Measurements from ENCODE around the gene CCDC170. TPM values are rescaled to one million over a fixed set of nuclear protein-coding genes. Genes with fewer than 3 reads are reported as not detected.

The CCDC170 gene
- total and polyA plus RNA-seq, 2 of the 8 experiments (the other 6 are each of a cell fraction or from before 2014, with no cell fraction given): 0.06 to 0.09 TPM

DNA sequence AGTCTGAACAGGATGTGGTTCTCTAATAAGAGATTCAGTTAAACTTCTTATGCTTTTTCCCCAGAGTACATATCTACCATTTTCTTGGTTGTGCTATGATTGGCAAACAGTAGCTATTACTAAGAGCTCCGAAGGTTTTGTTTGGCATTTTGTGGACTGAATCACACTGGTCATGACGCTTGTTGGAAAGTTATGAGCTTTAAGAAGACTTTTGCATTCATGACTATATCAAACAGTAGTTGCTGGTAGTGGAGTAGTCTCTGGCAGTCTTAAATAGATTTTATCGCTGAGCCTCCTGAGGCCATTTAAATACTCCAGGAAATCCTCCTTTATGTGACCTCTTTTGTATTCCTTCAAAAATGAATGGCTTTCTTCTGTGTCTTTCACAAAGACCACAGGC, 40.8 kb downstream of the CCDC170 start:
- CTCF ChIA-PET (ENCODE audit: partially characterized antibody): no interaction called here
- Histone ChIP-seq H3K14ac (ENCODE audit: insufficient read length) (no peak overlapping the region), H3K9me3 (ENCODE audit: insufficient read depth in 2 of 2, low read depth in 1 of 2, low read length in 1 of 2) (peaks cover 5% of the 10 kb centered on the region in 2 experiments; a peak in 3 of 4 replicates), H3K27me3 (replicated peaks in 1 of 4; ENCODE audit: control insufficient read depth in 3 of 4, extremely low read depth in 1 of 4, insufficient read depth in 3 of 4, low read length in 3 of 4) (no peaks in the 10 kb centered on the region), H3K4me3 (ENCODE audit: extremely low read depth in 1 of 4, insufficient read depth in 2 of 4, low read depth in 3 of 4, low read length in 4 of 4) (no peak overlapping the region), H3K23ac (ENCODE audit: insufficient read length) (no peak overlapping the region), H2BK15ac (ENCODE audit: low read length) (no peak overlapping the region), H2AK5ac (ENCODE audit: low read depth, low read length) (no peak overlapping the region), H3K18ac (ENCODE audit: extremely low read depth, low read length) (no peak overlapping the region), H4K8ac (ENCODE audit: extremely low read depth, insufficient read depth, low read length) (no peak overlapping the region), H2BK120ac (replicated peaks; ENCODE audit: low read depth, low read length) (no peak overlapping the region), H4K91ac (replicated peaks; ENCODE audit: insufficient read length, low read length) (no peak overlapping the region), H3K9ac (replicated peaks in 1 of 4; ENCODE audit: extremely low read depth in 1 of 4, low read depth in 3 of 4, low read length in 3 of 4) (no peak overlapping the region), H3K4me2 (ENCODE audit: insufficient read depth in 1 of 2, low read depth in 2 of 2, low read length in 2 of 2) (no peak overlapping the region), H2BK20ac (ENCODE audit: low read length) (no peak overlapping the region), H3K4me1 (replicated peaks in 1 of 4; ENCODE audit: control insufficient read depth in 3 of 4, insufficient read depth in 4 of 4, low read length in 3 of 4) (no peaks in the 10 kb centered on the region), H4K20me1 (replicated peaks in 1 of 2; ENCODE audit: control insufficient read depth in 1 of 2, insufficient read depth in 2 of 2, low read length in 2 of 2) (no peaks in the 10 kb centered on the region), H3K36me3 (ENCODE audit: control insufficient read depth in 2 of 4, insufficient read depth in 4 of 4, low read length in 3 of 4) (no peaks in the 10 kb centered on the region), H3K56ac (replicated peaks; ENCODE audit: insufficient read length, low read depth, low read length) (no peak overlapping the region), H3K79me1 (ENCODE audit: low read depth, low read length) (no peaks in the 10 kb centered on the region), H3K27ac (ENCODE audit: low read depth, low read length) (no peak overlapping the region), H3K23me2 (ENCODE audit: low read depth, low read length) (no peaks in the 10 kb centered on the region), H3K4ac (replicated peaks; ENCODE audit: insufficient read length, low read depth, low read length) (no peak overlapping the region), H4K5ac (ENCODE audit: insufficient read length, low read depth, low read length) (no peak overlapping the region), H2BK12ac (ENCODE audit: low read depth, low read length) (no peak overlapping the region), H2BK5ac (ENCODE audit: low read depth, low read length) (no peak overlapping the region), H3K79me2 (ENCODE audit: control insufficient read depth in 1 of 2, insufficient read depth in 2 of 2, low read length in 2 of 2) (no peaks in the 10 kb centered on the region), H2AFZ (ENCODE audit: low read length) (no peak overlapping the region)
- 87% methylated on average over 3 of the region's 3 CpGs; no CpG with 5 or more reads in 1 of the 2 experiments for WGBS, 2 experiments (ENCODE audit: extremely low coverage in 1 of 2, insufficient coverage in 1 of 2, insufficient read length in 1 of 2, insufficient replicate concordance in 2 of 2, low coverage in 1 of 2, low lambda C conversion rate in 2 of 2, missing lambda C conversion rate in 1 of 2)
- DNase-seq (ENCODE audit: low read depth in 1 of 2, low spot score in 2 of 2) (no peak), FAIRE-seq (no peak)
- POLR2A ChIA-PET (ENCODE audit: partially characterized antibody): no interaction called here
- TF ChIP-seq EGR1 (IDR thresholded peaks at IDR 0.05; ENCODE audit: borderline replicate concordance, low read depth, low read length): no peak
- no peak for TF ChIP-seq KDM5A (IDR thresholded peaks at IDR 0.05; ENCODE audit: low read length)
- TF ChIP-seq TCF12 (IDR thresholded peaks at IDR 0.05; ENCODE audit: low read depth, low read length): no peak
- TF ChIP-seq RXRA (IDR thresholded peaks at IDR 0.05; ENCODE audit: insufficient read depth, low read depth, low read length): no peak
- no peak for TF ChIP-seq CTBP2 (IDR thresholded peaks at IDR 0.05; ENCODE audit: borderline replicate concordance, insufficient read depth, insufficient read length, low read length)
- TF ChIP-seq YY1 (IDR thresholded peaks at IDR 0.05; ENCODE audit: low read depth, low read length): no peak
- no peak for TF ChIP-seq CHD2 (IDR thresholded peaks at IDR 0.05; ENCODE audit: low read length)
- TF ChIP-seq, protein P1, sequence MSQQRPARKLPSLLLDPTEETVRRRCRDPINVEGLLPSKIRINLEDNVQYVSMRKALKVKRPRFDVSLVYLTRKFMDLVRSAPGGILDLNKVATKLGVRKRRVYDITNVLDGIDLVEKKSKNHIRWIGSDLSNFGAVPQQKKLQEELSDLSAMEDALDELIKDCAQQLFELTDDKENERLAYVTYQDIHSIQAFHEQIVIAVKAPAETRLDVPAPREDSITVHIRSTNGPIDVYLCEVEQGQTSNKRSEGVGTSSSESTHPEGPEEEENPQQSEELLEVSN (IDR thresholded peaks at IDR 0.05): no peak
- no peak for TF ChIP-seq FOSL1 (IDR thresholded peaks at IDR 0.05; ENCODE audit: insufficient read depth, low read depth, low read length)
- no peak for TF ChIP-seq BACH1 (IDR thresholded peaks at IDR 0.05; ENCODE audit: low read length)
- no peak for TF ChIP-seq SIN3A (conservative IDR thresholded peaks at IDR 0.05 in 1 of 2, IDR thresholded peaks at IDR 0.05 in 1 of 2; ENCODE audit: low read depth in 1 of 2, low read length in 2 of 2)
- TF ChIP-seq TBP (IDR thresholded peaks at IDR 0.05; ENCODE audit: low read depth, low read length): no peak
- TF ChIP-seq CBX5 (IDR thresholded peaks at IDR 0.05; ENCODE audit: low read depth, low read length): no peak
- no peak for TF ChIP-seq SUZ12 (IDR thresholded peaks at IDR 0.05; ENCODE audit: low read length)
- no peak for TF ChIP-seq CHD1 (IDR thresholded peaks at IDR 0.05; ENCODE audit: low read depth, low read length)
